ENCODE measurements around the gene ANKRD18A.

DNA sequence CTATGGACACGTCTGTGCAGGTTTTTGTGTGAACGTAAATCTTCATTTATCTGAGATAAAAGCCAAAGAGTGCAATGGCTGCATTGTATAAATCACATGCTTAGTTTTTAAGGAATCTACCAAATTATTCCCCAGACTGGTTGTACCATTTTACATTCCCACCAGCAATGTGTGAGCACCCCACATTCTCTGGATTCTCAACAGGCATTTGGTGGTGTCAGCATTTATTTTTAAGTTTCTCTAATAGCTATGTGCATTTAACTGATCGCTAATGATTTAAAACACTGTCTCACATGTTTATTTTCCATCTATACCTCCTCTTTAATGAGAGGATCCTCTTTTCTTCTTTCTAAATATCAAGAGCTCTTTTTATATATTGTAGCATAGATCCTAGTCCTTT, 13.9 kb upstream of the ANKRD18A start:
- TF ChIP-seq EZH2 (IDR thresholded peaks at IDR 0.05; ENCODE audit: insufficient read depth, poor library complexity, severe bottlenecking) (no peak), EZH2phosphoT487 (IDR thresholded peaks at IDR 0.05; ENCODE audit: insufficient read depth, low read depth) (no peak)
